ENCODE results near the gene AIG1. TPM values are rescaled to one million over a fixed set of nuclear protein-coding genes. Genes with fewer than 3 reads are reported as not detected.

AIG1 gene
- total RNA-seq, 2 donors from 2014 or later = 41.3 to 67.0 TPM

DNA sequence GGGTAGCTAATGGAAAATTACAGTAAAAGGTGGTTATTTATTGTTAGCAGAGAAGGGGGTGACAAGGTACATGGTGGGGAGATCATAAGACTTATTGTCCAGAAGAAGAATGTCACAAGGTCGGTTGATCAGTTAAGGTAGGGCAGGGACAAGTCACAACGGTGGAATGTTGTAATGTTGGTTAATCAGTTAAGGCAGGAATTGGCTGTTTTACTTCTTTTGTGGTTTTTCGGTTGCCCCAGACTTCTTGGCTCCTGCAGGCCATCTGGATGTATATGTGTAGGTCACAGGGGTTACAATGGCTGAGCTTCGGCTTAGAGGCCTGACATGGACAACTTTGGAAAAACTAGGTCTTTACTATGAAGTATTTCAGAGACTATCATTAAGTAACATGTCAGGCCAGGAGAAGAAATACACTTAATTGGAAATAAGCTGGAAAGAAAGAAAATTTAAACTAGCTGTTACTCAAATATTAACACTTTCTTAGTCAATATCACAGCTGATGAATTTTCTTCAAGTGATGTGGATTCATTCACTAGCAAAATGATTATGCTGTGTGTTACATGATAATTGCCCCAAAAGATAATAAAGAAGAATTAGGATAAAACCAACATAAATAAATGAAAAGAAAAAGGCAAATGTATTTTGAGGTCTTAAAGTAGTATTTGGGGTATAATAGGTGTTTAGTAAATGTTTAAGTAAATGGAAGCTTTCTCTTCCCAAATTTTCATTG lies 4.4 kb downstream of the AIG1 start:
- WGBS = 52% methylated on average over 4 of the region's 4 CpGs
- Histone ChIP-seq H3K4me1 (replicated peaks) (no peaks in the 10 kb centered on the region), H3K9me3 (no peaks in the 10 kb centered on the region), H3K27ac (no peak overlapping the region), H3K36me3 (no peaks in the 10 kb centered on the region), H3K4me3 (no peak overlapping the region), H3K27me3 (replicated peaks; ENCODE audit: insufficient read depth) (no peaks in the 10 kb centered on the region)
- intact Hi-C loops (cut with DNase I) = loop anchor here (5.0 kb wide), 1 partner anchor 118 kb away; the partner anchor contains the start of gene HIVEP2
- DNase-seq (ENCODE audit: low spot score) = no peak
- TF ChIP-seq, protein P1, sequence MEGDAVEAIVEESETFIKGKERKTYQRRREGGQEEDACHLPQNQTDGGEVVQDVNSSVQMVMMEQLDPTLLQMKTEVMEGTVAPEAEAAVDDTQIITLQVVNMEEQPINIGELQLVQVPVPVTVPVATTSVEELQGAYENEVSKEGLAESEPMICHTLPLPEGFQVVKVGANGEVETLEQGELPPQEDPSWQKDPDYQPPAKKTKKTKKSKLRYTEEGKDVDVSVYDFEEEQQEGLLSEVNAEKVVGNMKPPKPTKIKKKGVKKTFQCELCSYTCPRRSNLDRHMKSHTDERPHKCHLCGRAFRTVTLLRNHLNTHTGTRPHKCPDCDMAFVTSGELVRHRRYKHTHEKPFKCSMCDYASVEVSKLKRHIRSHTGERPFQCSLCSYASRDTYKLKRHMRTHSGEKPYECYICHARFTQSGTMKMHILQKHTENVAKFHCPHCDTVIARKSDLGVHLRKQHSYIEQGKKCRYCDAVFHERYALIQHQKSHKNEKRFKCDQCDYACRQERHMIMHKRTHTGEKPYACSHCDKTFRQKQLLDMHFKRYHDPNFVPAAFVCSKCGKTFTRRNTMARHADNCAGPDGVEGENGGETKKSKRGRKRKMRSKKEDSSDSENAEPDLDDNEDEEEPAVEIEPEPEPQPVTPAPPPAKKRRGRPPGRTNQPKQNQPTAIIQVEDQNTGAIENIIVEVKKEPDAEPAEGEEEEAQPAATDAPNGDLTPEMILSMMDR (IDR thresholded peaks at IDR 0.05) = no peak
- TF ChIP-seq POLR2AphosphoS5 (IDR thresholded peaks at IDR 0.05) (no peak), POLR2A (IDR thresholded peaks at IDR 0.05) (no peak)

DNA sequence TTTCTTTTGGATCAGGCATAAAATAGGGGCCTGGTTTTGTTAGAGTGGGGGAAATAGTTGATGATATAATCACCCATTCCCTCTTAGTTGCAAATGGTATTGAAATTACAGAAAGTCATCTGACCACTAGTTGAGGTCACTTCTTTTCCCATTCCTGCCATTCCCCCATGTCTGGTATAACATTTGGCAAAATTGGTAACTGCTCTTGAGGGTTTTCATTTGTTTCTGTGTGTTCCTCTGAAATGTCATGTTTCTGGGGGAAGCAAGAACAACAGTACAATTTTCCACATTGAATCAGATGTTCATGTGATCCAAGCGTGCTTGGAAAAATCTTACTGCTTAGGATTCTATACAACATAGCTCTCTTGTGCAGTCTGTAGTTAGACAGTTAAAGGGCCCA lies 7.3 kb downstream of the AIG1 start:
- no peaks in the 10 kb centered on the region for H3K36me3 ChIP-seq
- H3K9me3 ChIP-seq = no peaks in the 10 kb centered on the region
- 79% methylated on average over 1 of the region's 1 CpG for WGBS
- intact Hi-C loops (cut with DNase I) = no loop called here
- H3K4me1 ChIP-seq (replicated peaks) = no peaks in the 10 kb centered on the region
- H3K27ac ChIP-seq = no peak overlapping the region
- H3K27me3 ChIP-seq (replicated peaks; ENCODE audit: insufficient read depth) = no peaks in the 10 kb centered on the region
- DNase-seq (ENCODE audit: low spot score) = no peak
- TF ChIP-seq POLR2AphosphoS5 (IDR thresholded peaks at IDR 0.05) = no peak
- no peak for TF ChIP-seq POLR2A (IDR thresholded peaks at IDR 0.05)
- TF ChIP-seq, protein P1 (IDR thresholded peaks at IDR 0.05) = no peak
- no peak overlapping the region for H3K4me3 ChIP-seq

DNA sequence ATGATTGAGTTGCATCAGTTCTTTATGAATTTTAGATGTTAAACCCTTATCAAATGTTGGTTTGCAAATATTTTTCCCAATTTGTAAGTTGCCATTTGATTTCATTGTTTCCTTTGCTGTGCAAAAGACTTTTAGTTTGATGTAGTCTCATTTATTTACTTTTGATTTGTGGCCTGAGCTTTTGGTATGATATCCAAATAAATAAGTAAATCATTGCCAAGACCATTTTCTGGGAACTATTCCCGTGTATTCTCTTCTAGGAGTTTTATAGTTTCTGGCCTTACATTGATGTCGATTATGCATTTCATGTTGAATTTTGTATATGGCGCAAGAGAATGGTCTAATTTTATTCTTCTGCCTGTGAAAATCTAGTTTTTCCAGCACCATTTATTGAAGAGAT lies 13.4 kb downstream of the AIG1 start:
- no peaks in the 10 kb centered on the region for H3K4me1 ChIP-seq (replicated peaks)
- no peak overlapping the region for H3K27ac ChIP-seq
- intact Hi-C loops (cut with DNase I) = no loop called here
- no peaks in the 10 kb centered on the region for H3K27me3 ChIP-seq (replicated peaks; ENCODE audit: insufficient read depth)
- H3K36me3 ChIP-seq = no peaks in the 10 kb centered on the region
- TF ChIP-seq, protein P1 (IDR thresholded peaks at IDR 0.05) = no peak
- TF ChIP-seq POLR2AphosphoS5 (IDR thresholded peaks at IDR 0.05) (no peak), POLR2A (IDR thresholded peaks at IDR 0.05) (no peak)
- H3K4me3 ChIP-seq = no peak overlapping the region
- no peaks in the 10 kb centered on the region for H3K9me3 ChIP-seq
- DNase-seq (ENCODE audit: low spot score) = no peak
- WGBS = 57% methylated on average over 3 of the region's 3 CpGs

DNA sequence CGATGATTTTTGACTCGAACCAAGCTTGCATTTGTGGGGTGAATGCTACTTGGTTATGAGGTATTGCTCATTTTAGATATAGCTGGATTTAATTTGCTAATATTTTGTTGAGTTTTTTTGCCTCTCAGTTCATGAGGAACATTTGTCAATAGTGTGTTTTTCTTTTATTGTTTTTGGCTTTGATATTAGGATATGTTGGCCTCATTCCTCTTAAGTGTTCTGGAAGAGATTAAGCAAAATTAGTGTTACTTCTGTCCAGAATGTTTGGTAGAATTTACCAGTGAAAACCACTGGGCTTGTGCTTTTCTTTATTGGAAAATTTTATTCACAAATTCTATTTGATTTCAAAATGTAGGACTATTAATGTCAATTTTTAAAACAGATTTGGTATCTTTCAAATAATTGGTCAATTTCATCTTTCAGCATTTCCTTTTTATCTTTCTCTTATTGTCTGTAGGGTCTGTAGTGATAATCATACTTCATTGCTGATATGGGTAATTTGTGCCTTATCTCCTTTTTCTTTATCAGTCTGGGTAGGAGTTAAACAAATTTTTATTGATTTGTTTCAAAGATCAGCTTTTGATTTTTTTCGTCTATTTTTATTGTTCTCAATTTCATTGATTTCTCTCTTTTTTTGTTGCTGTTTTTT lies 14.1 kb downstream of the AIG1 start:
- Histone ChIP-seq H3K36me3 (no peaks in the 10 kb centered on the region), H3K4me3 (no peak overlapping the region), H3K4me1 (replicated peaks) (no peaks in the 10 kb centered on the region), H3K27ac (no peak overlapping the region), H3K9me3 (no peaks in the 10 kb centered on the region), H3K27me3 (replicated peaks; ENCODE audit: insufficient read depth) (no peaks in the 10 kb centered on the region)
- TF ChIP-seq POLR2A (IDR thresholded peaks at IDR 0.05) (no peak), POLR2AphosphoS5 (IDR thresholded peaks at IDR 0.05) (no peak)
- TF ChIP-seq, protein P1 (IDR thresholded peaks at IDR 0.05) = no peak
- WGBS = 96% methylated on average over 3 of the region's 3 CpGs
- intact Hi-C loops (cut with DNase I) = no loop called here
- DNase-seq (ENCODE audit: low spot score) = no peak
